ENCODE results near the gene RNU1-1.
"Not testable (repeated sequence)": the region's sequence is repeated elsewhere in the genome, so short reads cannot be mapped to it uniquely, and the experiment has no call there.

RNU1-1 gene

DNA sequence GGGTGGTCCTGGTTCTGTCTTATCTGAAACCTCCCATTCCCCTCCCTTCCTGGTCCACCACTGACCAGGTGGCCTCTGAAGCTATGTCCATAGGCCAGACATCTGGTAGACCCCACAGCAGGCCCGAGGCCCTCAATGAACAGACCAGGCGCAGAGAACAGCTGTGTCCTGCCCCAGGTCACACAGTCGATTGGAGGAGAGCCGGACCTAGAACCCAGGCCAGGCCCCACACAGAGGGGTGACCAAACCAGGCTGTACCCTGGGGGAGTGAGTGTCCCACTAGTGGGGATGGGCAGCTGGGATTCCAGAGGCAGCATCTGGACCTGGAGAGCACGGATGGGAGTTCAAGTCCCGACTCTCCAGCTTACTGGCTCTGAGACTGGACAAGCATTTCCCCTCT, 29.2 kb downstream of the RNU1-1 start:
- no peak overlapping the region for H3K4me3 ChIP-seq (ENCODE audit: low read depth, low read length)
- no peak for DNase-seq (ENCODE audit: low read depth)
- TF ChIP-seq, protein P1, sequence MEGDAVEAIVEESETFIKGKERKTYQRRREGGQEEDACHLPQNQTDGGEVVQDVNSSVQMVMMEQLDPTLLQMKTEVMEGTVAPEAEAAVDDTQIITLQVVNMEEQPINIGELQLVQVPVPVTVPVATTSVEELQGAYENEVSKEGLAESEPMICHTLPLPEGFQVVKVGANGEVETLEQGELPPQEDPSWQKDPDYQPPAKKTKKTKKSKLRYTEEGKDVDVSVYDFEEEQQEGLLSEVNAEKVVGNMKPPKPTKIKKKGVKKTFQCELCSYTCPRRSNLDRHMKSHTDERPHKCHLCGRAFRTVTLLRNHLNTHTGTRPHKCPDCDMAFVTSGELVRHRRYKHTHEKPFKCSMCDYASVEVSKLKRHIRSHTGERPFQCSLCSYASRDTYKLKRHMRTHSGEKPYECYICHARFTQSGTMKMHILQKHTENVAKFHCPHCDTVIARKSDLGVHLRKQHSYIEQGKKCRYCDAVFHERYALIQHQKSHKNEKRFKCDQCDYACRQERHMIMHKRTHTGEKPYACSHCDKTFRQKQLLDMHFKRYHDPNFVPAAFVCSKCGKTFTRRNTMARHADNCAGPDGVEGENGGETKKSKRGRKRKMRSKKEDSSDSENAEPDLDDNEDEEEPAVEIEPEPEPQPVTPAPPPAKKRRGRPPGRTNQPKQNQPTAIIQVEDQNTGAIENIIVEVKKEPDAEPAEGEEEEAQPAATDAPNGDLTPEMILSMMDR (IDR thresholded peaks at IDR 0.05; ENCODE audit: low read depth, low read length, missing control alignments), result no peak

GRCh38 chr1:16484501-16484835, 29.6 kb downstream of the RNU1-1 start:
- TF ChIP-seq, protein P1 (IDR thresholded peaks at IDR 0.05; ENCODE audit: low read depth, low read length, missing control alignments), result no peak
- no peak for DNase-seq (ENCODE audit: low read depth)
- H3K4me3 ChIP-seq (ENCODE audit: low read depth, low read length), result no peak overlapping the region

DNA sequence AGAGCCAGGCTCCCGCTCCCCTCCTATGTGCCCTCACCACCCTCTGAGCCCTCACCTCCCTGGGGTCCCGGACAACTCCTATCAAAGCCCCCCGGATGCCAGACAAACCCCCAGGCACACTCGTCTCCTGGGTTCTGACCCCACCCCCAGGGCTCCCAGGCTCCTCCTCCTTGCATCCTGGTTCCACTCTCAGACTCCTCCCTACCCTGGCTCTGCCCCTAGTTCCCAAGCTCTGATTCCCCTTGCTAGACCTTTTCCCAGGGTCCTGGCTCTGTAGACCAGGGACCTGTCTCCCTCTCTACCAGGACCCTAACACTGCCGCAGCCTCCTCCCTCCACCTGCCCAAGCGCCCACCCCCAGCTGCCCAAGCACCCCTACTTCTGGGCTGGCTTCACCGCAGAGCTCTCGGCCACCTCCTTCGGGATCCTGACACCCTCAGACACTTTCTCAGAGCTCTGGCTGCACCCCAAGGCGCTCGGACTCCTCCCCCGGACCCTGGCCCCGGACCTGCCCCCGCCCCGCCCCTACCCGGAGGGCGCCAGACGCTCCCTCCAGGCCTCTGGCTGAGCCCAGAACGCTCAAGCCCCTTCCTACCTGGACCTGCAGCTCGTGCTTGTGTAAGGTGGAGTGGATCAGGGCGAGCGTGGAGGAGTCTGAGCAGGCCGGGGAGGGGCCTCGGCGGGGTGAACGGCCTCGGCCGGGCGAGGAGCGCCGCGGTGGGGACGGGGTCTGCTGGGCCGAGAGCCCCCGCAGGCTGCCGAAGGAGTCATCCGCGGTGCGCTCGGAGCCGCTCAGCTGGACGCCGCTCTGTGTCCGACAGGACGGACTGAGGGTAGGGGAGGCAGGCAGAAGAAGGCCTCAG, 30.2 kb downstream of the RNU1-1 start:
- H3K4me3 ChIP-seq (ENCODE audit: low read depth, low read length); DNase-seq (ENCODE audit: low read depth): not testable (repeated sequence)

- H3K4me3 ChIP-seq (ENCODE audit: low read depth, low read length); DNase-seq (ENCODE audit: low read depth): not testable (repeated sequence)
These were observed 30.9 kb downstream of the RNU1-1 start for GRCh38 chr1:16483146-16483545.

- no peak for DNase-seq (ENCODE audit: low read depth)
- TF ChIP-seq, protein P1 (IDR thresholded peaks at IDR 0.05; ENCODE audit: low read depth, low read length, missing control alignments), result no peak
- no peak overlapping the region for H3K4me3 ChIP-seq (ENCODE audit: low read depth, low read length)
These were observed 36.0 kb downstream of the RNU1-1 start for GRCh38 chr1:16478091-16478490.

- H3K4me3 ChIP-seq (ENCODE audit: low read depth, low read length); DNase-seq (ENCODE audit: low read depth): not testable (repeated sequence)
These were observed 38.0 kb downstream of the RNU1-1 start for GRCh38 chr1:16475771-16476770.

DNA sequence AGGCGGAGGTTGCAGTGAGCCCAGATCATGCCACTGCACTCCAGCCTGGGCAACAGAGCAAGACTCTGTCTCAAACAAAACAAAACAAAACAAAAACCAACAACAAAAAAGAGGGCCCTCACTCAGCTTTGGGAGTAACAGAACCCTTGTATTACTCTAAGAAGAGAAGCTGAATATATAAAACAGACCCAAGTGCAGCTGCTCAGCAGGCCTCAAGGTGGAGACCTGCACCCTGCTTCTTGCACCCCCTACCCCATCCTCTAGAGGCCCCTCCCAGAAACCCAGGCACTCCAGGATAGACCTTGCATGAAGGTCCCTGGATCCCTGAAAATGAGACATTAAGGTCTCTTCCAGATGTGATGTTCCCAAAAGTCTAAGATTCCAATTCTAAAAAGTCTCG, 39.2 kb downstream of the RNU1-1 start:
- not testable (repeated sequence) for DNase-seq (ENCODE audit: low read depth); H3K4me3 ChIP-seq (ENCODE audit: low read depth, low read length)

DNA sequence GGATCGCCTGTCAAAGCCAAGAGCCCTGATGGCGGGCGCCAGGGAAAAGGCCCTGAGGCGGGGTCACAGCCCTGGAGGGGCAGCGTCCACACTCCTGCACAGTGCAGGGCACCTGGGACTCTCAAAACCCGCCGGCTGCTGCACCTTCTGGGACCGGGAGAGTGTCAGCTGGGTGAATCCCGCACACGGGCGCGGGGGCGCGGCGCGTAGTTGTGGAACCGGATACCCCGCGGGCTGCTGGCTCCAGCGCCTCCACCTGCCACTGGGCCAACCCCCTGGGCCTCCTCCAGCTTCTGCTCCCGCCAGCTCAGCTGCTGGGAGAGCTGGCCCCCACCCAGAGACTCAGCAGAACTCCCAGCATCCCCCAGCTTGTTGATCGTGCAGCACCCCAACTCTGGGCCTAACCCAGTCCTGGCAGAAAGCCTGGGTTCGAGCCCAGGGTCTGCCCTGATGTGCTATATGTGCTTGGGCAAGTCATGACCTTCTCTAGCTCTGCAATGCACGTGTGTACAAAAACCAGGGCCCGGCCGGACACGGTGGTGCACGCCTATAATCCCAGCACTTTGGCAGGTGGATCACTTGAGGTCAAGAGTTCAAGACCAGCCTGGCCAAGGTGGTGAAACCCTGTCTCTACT, 39.8 kb downstream of the RNU1-1 start:
- no peak for DNase-seq (ENCODE audit: low read depth)
- no peak overlapping the region for H3K4me3 ChIP-seq (ENCODE audit: low read depth, low read length)
- TF ChIP-seq, protein P1 (IDR thresholded peaks at IDR 0.05; ENCODE audit: low read depth, low read length, missing control alignments), result no peak
